GM21390 (cell line): ENCODE results near the gene RPP30.
A peak's percentile ranks its signal among the peaks of the same experiment; 100 is the strongest.
"Not testable (repeated sequence)": the region's sequence is repeated elsewhere in the genome, so short reads cannot be mapped to it uniquely, and the experiment has no call there.

Experiments used
- ATAC-seq: cut with Tn5 transposase; IDR thresholded peaks from one replicate; pipeline ENCODE4 v1.9.1; 2021; ENCODE audit not compliant: unreplicated experiment

The RPP30 gene

DNA sequence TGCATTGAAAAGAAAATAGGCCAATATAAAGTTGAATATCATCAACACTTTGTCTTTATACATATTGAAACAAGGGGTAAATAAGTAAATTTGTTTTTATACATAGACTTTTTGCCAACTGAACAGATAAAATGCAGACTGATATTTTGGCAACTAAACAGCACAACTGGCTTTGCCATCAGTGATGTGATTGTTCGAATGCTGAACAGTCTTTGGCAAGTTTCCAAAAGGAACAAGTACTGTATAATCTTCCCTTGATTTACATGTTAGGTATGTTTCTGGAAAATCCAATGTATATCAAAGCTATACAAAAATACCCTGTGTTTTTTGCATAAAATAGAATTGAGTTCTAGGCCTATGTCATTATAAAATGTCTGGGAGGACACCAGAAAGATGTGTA lies 67.3 kb downstream of the RPP30 start:
- no peak for ATAC-seq

DNA sequence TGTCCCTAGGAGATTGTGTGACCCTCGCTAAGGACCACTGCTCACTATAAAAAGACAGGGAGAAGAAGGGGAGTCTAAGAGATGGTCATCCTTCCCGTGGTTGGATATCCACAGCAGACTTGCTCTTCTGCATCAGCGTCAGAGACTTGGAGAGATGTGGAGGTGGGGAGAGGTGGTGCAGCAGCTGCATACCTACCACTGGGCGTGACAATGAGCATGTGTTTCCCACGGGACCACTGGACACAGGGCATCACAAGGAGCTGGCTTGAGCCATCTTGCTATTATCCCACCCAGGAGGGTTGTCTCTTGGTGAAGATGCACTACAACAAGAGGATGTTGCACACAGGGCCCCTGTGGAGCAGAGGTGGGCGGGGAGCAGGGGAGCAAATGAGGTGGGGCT lies 67.9 kb downstream of the RPP30 start:
- ATAC-seq = no peak

DNA sequence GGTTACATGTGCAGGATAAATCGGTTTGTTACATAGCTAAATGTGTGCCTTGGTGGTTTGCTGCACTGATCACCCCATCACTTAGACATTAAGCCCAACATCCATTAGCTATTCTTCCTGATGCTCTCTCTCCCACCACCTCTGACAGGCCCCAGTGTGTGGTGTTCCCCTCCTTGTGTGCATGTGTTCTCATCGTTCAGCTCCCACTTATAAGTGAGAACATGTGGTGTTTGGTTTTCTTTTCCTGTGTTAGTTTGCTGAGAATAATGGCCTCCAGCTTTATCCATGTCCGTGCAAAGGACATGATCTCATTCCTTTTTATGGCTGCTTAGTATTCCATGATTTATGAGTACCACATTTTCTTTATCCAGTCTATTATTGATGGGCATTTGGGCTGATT lies 71.2 kb downstream of the RPP30 start:
- not testable (repeated sequence) for ATAC-seq

DNA sequence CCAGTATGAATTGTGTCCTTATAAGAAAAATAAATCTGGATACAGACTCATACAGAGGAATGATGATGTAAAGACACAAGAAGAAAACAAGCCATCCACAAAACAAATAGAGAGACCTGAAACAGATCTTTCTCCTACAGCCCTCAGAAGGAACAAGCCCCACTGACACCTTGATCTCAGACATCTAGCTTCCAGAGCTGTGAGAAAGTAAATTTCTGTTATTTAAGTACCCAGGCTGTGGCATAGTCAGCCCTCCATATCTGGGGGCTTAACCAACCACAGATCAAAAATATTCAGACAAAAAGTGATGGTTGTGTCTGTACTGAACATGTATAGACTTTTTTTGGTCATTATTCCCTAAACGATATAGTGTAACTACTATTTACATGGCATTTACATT lies 73.0 kb downstream of the RPP30 start:
- ATAC-seq = no peak

DNA sequence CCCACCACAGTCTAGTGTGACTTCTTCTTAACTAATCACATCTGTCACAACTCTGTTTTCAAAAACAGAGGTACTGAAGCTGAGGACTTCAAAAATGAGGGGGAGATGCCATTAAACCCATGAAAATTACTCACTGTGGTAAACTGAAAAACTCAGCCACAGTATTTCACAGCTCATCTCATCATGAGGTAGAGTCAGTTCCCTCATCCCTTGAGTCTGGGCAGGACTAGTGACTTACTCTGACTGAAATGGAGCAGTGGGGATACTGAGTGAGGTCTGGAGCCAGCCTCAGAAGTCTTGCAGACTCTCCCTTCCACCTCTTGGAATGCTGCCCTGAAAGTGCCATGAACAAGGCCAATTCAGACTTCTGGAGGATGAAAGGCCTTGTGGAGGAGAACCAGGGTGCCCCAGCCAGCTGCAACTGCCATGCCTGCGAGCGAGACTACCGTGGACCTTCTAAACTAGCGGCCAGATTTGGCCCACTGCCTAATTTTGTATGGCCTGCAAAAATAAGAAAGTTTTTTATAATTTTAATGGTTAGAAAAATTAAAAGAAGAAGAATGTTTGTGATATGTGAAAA lies 73.8 kb downstream of the RPP30 start:
- no peak for ATAC-seq

DNA sequence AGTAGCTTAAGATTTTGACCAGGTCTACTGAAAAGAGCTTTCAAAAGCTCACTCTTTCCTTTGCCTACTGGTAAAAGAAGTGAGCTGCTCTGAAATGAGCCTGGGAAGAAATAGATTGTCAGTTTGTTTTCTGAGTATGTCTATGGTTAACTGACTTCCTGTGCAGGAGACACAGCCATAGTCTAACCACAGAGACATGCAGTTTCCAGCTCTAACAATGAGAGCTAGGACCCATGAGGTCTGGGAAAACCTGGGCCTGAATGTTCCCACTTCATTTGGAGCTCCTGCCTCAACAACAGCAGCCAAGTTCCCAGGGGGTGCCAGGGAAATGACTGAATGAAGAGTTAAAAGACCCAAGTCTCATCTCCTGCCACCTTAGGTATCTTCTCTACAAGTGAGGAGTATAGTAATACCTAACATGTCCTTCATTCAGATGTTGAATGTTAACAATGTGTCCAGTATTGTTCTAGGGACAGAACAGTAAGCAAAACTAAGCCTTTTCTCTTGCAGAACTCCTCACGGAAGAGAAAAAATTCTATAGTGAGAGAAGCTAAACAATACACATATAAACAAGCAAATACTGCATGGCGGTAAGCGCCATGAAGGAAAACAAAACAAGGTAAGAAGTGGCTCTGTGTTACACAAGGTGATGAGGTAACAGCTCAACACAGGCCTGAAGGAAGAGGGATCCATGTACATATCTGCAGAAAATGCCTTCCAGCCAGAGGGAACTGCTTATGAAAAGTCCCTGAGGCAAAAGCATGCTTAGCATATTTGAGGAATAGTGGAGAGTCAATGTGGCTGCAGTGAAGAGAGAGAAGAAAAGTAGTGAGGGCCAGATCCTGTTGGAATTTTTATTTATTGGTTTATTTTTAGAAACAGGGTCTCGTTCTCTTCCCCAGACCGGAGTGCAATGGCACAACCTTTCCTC lies 75.5 kb downstream of the RPP30 start:
- ATAC-seq = peak; percentile 81
